Stimulated activated CD4-positive, alpha-beta T cell treated with anti-CD3 and anti-CD28 coated beads, Interleukin-2, amount 100 ng/mL, for 4 hours (primary cell): ENCODE data around the gene LRRC1.
A peak's percentile ranks its signal among the peaks of the same experiment; 100 is the strongest.
"Not testable (repeated sequence)": the region's sequence is repeated elsewhere in the genome, so short reads cannot be mapped to it uniquely, and the experiment has no call there.

ENCODE experiments used
- DNase-seq: peaks from one replicate; pipeline ENCODE4 v3.0.0-alpha.2; 2020; ENCODE audit warnings: low read depth

LRRC1 gene

DNA sequence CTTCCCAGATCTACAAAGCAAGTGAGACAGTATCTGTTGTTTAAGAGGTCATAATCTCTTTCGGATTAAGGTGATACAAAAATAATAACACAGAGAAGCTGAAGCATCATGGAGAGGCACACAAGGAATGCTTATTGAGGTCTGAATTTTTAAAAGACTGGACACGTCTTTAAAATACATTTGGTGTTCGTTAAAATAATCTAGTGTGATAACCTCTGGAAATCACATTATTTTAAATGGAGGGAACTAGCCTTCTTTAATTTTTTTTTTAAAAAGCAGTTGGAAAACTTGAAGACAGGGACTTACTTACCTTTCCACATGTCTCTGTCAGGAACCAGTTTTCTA lies 1.9 kb upstream of the LRRC1 start:
- no peak for DNase-seq

DNA sequence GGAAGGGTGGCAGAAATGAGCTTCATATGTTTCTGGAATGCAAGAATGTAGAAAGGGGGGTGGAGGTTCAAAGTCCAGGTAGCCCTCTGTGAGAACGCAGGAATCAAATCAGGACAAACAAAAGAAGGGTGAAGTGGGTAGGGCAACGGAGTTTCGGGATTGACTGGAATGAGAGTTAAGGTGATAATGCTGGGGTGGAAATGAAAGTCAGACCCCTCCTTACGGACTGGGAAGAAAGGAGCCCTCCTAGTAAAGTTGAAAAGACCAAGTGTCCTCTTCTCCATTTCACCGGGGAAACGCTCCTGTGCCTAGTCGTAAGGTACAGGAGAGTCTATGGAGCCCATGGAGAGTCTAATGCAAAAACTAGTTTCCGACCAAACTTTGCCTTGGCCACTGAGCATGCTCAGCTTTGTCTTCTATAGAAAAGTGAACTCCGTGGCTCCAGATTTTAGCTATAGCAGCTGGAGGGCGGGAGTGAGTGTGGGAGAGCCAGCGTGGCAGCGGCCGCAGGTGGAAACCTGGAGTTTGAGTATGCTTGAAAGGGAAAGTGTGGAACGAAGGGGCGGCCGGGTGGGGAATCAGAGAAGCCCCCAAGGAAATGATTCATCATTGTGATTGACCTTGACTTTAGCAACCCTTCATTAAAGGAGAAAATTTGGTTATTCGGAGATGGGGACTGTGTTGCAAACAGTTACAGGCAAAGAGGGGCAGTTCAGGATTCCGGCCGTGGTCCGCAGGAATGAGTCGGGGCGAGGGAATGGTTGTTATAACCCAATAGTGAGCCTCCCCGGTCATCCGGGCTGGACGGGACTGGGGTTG lies 1.3 kb upstream of the LRRC1 start:
- DNase-seq: no peak

DNA sequence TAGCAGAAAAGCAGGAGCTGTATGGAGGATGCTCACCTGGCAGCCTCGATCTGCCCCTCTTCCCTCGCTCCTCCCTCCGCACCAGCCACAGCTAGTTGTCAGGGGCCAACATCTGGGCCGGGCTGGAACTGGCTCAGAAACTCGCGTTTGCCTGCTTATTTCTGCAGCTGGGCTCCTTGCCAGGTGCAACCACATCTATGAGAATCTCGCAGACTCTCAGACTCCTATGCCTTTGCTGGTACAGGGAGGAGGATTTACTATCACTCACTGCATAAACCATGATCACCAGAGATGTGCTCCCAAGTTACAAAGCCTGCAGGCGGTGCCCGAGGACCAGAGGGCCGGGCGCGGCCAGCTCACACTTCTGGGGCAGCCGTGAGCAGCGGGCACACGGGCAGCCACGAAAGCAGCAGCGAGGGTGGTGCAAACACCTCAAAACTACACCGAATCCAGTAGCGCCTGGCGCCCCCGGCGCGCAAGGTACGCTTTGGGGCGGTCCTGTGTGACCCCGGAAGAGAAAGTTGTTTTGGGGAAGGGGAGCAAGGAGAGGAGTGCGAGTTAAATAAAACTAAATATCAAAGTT lies 577 bp upstream of the LRRC1 start:
- peak; percentile 17 for DNase-seq

DNA sequence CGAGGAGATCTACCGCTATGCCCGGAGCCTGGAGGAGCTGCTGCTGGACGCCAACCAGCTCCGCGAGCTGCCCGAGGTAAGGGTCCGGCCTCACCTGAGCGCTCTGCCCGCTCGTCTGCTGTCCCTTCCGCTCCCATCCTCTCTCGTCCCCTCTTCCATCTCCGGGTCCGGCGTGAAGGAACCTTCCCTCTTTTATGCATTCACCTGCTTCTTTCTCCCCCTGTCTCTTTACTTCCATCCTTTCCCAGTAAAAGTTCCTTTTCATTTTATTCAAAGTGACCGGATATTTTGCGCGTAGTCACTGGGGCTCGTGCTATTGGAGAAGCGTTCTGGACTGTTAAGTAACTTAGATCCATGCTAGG lies 516 bp downstream of the LRRC1 start:
- DNase-seq: no peak

DNA sequence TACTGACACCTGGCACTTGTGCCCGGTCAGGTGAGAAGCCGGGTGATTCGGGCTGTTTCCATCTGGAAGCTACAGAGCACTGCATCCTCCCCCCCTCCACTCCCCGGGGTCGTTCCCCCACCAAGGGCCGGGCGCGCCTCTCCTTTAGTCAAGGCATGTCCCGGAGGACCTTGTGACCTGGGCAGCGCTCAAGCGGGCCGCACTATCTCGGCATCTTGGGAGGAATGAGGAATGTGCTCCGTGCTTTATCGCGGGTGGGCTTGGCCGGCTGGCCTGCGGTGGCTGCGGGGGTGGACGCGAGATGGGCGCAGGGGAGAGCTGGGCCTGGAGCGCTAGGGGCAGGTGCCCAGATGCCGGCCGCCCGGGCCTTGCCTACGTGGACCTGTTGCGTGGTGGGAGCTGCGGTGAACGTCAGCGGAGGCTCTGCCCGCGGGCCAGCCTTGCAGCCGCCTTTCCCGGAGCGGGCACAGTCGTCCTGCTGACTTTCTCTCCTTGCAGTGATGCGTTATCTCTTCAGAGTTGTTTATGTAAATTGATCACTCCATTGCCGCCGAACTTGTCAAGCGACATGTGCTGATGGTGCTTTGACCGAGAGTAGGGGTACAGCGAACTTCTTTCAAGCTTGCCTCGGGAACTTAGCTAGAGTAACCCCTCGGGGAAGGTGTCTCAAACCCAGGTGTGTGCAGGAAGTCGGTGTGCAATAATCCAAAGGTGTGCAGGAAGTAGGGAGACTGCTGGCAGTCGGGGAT lies 1.1 kb downstream of the LRRC1 start:
- DNase-seq: no peak

DNA sequence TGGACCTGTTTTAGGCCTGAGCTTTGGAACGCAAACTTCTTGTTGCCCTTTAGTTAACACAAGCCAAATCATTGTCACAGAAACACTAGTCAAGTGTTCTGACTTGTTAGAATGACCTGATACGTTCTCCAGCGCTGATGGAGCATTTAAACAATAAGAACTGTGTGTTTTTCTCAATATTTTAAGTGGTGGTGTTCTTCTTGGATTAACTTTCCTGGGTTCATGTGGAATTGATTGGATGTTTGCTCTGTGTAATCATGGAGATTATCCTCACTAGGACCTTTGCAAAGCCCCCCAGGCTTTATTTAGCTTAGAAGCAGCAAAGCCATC lies 1.6 kb downstream of the LRRC1 start:
- no peak for DNase-seq

DNA sequence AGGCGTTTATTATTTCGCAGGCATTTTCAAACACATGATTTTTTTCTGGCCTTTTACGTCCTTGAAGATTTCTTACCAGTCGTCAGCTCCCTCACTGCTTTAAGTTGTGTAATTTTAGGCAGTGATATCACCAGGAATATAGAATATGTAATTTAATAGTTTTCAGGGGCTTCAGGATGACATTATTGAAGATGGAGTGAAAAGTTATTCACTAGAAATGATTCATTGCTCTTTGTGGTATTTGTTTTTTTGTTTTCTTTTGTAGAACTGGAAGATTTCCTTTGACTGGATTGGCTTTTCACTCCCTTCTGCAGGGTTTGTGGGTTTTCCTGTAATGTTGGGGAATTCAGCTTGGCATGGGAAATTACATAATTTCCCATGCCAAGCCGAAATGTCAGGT lies 2.0 kb downstream of the LRRC1 start:
- no peak for DNase-seq

DNA sequence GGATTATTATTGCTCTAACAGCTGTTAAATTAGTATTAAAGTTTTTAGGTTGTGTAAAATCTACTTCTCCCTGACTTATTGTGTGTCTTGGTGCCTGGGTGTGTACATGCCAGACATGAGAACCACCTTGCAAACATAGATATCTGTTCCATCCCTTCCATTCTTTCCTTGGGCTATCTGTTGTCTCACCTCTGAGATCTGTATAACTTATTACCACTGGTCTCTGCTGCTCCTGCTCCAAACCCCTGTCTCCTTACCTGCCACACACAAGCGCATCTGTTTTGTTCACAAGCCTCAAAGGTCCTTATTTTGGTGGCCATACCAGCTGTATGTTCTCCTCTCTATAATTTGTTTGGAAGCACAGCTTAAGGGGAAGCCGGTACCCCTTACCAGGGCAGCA lies 2.5 kb downstream of the LRRC1 start:
- no peak for DNase-seq

DNA sequence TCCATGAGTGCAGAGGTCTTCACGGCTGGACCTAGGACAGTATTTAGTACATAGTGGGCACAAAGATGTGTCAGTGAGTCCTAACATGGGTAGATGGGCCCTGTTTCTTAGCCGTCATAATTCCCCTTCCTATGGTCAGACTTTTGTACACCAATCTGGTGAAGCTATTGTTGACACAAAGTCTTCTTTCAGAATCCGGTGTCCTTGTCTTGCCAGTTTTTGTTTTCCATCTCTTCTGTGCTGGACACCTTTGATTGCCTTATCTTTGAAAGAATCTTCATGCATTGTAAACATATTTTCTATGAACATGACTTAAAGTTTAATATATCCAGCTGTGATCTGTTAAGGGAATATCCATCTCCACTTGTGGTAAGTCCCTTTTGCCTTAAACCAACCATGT lies 4.5 kb downstream of the LRRC1 start:
- DNase-seq: no peak

DNA sequence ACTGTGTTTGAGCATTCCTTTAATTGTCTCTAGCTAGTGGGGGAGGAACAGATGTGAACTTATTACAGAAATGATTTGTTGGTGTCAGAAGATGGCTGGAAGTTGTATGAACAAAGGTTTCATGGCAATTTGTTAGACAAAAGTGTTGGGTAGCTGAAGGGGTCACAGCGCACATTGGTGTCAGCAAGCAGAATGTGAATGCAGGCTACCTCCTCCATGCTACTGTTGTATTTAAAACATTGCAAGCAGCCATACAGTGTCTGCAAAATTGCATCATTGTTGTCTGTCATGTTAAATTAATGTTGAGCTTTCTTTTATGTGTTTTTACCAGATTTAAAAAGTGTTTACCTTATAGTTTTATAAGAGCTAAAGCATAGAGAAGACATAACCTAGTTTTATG lies 6.2 kb downstream of the LRRC1 start:
- DNase-seq: no peak

DNA sequence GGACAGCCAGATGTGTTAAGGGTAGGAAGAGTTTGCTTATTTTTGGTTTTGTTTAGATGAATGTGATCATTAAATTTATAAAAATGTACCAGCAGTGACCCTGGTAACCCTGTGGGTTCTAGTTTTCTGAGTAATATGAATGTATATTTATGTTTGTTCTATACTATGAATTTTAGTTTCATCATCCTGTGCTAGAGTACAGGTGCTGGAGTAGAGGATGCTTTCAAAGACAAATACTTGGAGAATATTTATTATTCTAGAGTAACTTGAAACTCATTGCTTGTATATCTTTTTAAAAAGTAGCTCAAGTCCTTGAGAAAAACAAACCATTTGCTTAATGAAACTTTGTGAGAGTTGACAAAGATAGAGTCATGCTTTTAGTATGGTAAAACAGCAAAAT lies 7.8 kb downstream of the LRRC1 start:
- no peak for DNase-seq

DNA sequence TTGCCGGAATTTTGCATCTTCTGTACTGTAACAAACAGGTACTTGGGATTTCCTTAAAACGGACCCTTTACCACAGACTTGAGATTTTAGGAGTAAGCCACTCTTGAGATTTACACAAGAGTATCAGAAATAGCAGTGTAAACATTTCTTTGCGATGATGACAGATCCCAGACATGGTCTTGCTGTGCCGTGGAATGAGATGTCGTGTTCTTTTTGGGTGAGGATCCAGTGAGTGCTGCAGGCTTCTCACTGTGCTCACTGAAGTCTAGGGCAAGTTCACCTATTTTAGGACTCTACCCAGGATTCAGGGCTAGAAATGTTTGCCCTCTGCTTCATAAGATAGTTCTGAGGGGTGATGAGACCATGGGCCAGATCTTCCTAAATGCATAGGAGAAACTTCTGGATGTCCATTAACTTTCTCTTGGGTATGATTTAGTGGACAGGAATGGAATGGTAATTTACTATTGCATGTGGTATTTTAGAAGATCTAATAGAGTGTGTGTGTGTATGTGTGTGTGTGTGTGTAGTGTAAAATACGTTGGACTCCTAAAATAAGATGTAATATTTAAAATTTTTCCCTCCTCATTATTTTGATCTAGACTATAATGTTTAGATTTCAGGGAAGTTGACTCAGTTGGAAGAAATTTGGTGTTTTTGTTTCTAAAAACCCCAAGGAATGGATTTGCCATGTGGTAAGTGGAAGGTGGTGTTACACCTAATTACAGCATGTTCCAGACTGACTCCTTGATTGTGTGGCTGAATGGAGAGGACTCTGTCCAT lies 8.5 kb downstream of the LRRC1 start:
- DNase-seq: no peak

DNA sequence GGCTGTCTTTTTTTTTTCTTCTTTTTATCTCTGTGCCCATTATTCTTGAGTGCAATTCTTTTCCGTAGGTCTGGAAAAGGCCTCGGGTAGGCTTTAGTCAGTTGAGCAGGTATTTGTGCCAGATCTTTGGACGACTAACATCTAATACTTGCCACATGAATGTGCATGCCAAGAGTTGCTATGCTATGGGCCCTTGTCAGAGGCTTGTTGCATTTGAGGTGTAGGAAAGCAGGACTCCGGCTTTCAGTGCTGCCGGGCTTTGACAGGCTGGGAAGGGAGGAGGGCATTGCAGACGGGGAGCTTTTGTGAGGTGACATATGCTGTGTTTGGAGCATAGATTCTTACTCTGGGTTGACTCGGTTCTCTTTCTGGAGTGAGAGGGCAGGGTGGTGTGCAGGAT lies 10.2 kb downstream of the LRRC1 start:
- DNase-seq: no peak

DNA sequence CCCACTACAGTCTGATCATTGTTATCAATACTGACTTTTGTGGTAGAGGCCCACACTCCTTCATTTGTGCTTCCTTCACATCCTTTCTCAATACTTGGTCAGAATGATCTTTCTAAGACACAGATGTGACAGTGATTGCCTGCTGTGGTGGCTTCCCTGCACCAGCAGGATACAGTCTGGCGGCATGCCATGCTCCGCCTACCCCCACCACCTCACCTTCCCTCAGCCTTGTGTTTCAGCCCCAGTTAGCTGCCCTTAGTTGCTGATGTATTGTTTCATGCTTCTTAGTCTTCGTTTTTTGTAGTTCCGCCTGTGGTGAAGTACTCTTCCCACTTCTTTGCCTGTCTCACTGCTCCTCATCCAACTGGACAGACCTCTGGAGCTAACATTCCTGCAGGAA lies 10.9 kb downstream of the LRRC1 start:
- DNase-seq: no peak

DNA sequence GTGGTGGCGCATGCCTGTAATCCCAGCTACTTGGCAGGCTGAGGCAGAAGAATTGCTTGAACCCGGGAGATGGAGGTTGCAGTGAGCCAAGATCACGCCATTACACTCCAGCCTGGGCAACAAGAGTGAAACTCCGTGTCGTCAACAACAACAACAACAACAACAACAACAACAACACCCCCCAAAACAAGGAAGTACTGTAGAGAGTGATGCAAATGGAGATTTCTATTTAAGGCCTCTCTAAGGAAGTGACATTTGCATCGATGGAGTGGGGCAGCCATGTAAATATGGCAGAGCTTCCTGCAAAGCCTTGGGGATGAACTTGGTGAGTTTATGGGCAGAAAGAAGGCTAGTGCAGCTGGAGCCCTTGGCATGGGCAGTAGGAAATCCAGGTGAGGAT lies 12.8 kb downstream of the LRRC1 start:
- not testable (repeated sequence) for DNase-seq

DNA sequence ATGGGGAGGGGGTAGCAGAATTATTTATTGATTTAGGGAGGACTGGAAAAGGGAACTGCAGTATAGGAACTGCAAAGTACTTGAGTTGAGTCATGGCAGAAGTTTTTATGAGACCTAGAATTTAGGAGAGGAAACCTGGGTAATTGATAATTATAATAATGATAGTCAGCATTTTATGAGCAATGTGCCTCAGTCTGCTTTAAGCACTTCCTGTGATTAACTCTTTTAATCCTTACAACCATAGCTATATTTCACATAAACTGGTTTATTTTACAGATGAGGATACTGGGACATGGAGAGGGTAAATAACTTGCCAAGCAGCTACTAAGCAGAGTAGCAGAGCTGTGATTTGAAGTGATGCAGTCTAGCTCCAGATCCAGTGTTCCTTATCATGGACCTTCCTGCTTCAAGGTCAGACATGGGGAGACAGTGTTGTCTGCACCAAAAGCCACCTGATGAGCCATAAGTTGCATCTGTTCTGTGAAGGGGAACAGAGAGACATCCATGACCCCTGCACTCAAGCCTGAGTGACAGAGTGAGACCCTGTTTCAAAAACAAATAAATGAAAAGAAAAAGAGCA lies 13.6 kb downstream of the LRRC1 start:
- DNase-seq: no peak

DNA sequence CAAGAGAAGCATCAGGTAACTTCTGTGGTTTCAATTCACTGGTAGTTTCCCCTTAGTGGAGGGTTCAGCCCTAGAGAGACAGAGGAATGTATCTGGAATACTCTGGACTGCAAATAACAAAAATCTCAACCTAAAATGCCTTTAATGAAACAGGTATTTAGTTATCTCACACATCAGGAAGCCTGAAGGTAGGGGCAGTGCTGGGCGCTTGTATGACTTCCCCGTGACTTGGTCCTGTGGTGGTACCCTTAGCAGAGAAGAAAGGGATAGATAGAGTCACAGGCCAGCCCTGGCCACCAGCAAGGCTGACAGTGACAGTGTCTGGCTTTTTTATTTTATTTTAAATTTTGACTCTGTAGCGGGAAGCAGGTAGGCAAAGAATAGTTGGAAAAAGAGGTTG lies 14.9 kb downstream of the LRRC1 start:
- DNase-seq: no peak

DNA sequence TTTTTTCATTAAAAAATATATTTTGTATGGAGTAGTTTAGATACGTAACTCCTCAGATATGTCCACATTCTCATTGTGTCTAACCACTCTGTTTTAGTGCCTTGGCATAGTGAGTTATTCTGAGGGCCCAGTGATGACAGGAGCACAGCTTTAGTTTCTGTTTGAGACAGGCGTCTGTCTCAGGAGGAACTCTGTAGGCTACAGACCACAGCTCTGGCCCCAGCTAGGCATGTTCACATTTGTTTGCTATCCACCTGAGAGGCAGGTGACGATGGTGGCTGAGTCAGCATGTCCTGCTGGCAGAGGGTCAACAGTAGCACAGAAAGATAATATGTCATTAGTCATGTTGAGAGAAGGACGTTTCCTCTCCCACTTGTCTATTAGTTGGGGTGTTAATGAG lies 16.3 kb downstream of the LRRC1 start:
- no peak for DNase-seq

DNA sequence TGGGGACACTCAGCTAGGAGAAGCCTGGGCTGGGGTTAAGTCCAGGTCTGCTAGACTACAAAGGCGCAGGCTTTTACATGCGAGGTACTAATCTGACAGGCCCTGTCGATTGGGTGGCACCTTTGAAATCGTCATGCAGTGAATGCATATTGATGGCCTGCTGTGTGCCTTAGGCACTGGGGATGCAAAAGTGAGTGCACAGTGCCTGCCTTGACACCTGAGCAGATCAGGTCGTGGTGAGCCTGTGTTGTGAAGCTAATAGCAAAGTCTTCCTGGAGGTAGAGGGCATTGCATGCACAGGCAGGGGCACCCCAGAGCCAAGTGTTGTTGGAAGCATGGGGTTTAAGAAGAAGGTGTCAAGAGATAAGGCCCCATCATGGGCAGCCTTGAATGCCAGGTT lies 16.9 kb downstream of the LRRC1 start:
- DNase-seq: no peak

DNA sequence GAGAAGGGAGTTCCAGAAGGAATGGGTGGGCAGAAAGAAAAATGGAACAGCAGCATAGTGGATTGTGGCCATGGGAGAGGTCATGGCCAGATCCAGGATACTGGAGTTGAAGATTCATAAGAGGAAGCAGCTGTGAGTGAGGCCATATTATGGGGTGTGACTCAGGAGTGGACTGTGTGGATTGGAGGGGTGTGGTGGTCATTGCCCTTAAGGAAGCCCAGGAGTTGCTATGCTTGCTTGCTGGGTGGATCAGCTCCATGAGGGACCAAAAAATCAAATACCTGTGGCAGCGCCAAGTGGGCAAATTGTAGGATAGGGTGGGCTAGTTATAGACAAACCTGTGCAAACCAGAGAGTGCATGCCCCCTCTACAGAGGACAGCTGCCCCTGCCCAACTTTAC lies 18.3 kb downstream of the LRRC1 start:
- no peak for DNase-seq

DNA sequence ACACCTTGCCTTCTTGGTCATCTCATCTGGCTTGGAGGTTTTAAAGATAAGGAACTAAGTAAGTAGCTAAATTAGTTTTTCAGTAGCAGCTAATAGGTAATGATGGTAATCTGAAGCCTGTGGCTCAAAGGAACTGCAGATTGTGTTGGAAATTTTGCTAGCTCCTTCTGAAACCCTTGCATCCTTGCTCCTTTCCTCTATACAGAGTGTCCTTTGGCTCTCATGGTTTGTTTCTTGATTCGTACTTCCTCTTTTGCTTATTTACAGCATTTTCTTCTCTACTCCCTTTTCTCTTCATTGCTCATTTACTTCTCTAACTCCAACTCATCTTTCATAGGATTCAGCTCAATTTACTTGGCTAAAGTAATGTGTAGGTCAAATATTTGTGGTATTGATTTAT lies 19.0 kb downstream of the LRRC1 start:
- DNase-seq: no peak

DNA sequence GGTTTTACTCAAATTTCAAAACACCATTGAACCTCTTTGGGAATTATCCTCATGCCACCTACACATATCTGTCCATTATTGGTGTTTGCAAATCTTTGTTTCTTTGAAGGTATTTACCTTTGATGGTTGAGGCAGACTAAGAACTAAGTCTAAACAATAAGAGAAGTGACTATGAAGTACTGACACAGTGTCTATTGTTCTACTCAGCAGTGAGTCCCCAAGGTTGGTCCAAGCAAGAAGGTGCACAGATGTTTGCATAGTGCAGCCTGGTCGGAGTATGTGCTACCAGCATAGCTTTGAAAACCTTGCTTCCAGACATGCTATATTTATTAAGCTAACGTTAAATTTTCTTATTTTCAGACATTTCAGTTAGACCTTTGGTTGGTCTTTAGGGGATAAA lies 19.5 kb downstream of the LRRC1 start:
- DNase-seq: no peak
